Pons (tissue), 1 donor: ENCODE results near the gene CCDC120.

Experiments used
- DNase-seq: peaks from one replicate; pipeline ENCODE4 v3.0.0-alpha.2; 2016; ENCODE audit warnings: low spot score

The CCDC120 gene

GRCh38 chrX:49102190-49102589, 43.4 kb downstream of the CCDC120 start:
- DNase-seq = no peak

- no peak for DNase-seq
Measured at GRCh38 chrX:49103637-49104036, 44.8 kb downstream of the CCDC120 start.

GRCh38 chrX:49106296-49106695, 47.5 kb downstream of the CCDC120 start:
- no peak for DNase-seq

- peak; percentile 66 for DNase-seq
Measured at GRCh38 chrX:49106930-49107329, 48.1 kb downstream of the CCDC120 start.

GRCh38 chrX:49108641-49109040, 49.8 kb downstream of the CCDC120 start:
- no peak for DNase-seq

GRCh38 chrX:49110417-49110816, 51.6 kb downstream of the CCDC120 start:
- no peak for DNase-seq

GRCh38 chrX:49111791-49112190, 53.0 kb downstream of the CCDC120 start:
- DNase-seq = peak; percentile 91

- DNase-seq = no peak
Measured at GRCh38 chrX:49116076-49116475, 57.3 kb downstream of the CCDC120 start.

- no peak for DNase-seq
Measured at GRCh38 chrX:49116716-49117115, 57.9 kb downstream of the CCDC120 start.

- no peak for DNase-seq
Measured at GRCh38 chrX:49117581-49117980, 58.8 kb downstream of the CCDC120 start.
